A549 treated with CpdA at 1 μM for 4 hours (cell line): Measurements from ENCODE around the gene ELANE. TPM values are rescaled to one million over a fixed set of nuclear protein-coding genes. Genes with fewer than 3 reads are reported as not detected.

Experiments used
- total RNA-seq: library from RNA; stranded (reverse); fragments of 200-300 nt; extraction: Qiagen RNA extraction; gene quantifications from 5 replicates; pipeline ENCODE4 v1.2.3, GENCODE V29; 2022; ENCODE audit warnings: low read depth

ELANE gene
- not detected in 5 replicates for total RNA-seq

GRCh38 chr19:852136-853013, at the start of gene ELANE:
TSS of gene ELANE (plus strand) at chr19:852303. CDS start at chr19:852329, 26 bp downstream.

DNA sequence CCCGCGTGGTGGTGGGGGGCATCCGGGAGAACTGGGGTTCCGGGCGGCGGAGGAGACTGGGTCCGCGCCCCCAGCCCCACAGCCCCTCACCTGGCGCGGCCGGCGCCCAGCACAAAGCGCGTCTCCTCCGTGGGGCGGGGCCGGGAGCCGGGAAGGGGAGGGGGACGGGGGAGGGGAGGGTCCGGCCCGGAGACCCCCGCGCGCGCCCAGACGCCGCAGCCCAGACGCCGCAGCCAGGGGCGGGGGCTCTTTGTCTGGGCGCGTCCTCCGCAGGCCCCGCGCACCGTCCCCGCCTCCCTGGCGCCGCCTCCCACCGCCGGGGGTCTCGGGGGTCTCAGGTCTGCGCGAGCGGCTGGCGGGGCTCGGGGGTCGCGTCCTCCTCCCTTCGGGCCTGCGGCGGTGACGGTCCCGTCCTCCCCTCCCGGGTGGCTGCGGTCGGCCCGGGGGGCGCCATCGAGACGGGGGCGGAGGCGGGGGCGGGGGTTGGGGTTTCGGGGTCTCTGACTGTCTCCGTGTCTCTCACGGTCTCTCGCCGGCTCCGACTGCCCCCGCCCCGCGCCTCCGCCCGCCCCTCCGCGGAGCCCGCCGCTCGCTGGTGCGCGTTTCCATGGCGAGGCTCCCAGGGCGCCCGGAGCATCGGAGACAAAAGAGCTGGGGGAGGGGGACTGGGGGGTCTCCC, 30.1 kb upstream of the ELANE start, which contains the start of gene PLPPR3:
TSS of gene PLPPR3 (minus strand) at position 131 of the 679 bp plus-strand sequence. CDS start 396 bp downstream, outside the sequence.

DNA sequence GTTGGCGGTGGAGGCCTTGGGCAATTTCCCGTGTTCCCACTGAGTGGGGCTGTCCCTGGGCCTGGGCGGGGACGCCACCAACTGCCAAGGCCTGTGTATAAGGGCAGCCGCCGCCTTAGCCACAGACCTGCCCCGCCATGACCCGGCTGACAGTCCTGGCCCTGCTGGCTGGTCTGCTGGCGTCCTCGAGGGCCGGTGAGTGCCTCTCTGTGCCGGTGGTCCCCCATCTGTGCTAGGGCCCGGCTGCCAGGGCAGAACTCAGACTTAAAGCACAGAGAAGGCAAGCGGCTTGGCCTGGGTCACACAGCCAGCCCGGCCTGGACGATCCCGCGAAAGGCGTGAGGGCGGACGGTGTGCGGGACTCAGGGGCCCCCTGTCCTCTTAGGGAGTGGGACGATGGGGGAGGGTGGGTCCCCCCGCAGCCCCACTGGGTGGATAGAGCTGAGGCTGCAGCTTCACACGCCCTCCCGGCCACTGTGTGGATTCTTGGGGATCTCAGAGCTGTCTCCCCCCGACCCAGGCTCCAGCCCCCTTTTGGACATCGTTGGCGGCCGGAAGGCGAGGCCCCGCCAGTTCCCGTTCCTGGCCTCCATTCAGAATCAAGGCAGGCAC, 24.3 kb upstream of the ELANE start, which contains the start of gene AZU1:
TSS of gene AZU1 (plus strand) at position 128 of the 612 bp plus-strand sequence. CDS start at position 138, 10 bp downstream.

GRCh38 chr19:840519-841206, 11.4 kb upstream of the ELANE start, which contains the start of gene PRTN3:
TSS of gene PRTN3 (plus strand) at chr19:840999. CDS start at chr19:841009, 10 bp downstream.

GRCh38 chr19:858868-859843, 7.1 kb downstream of the ELANE start, which contains the start of gene CFD:
TSS of gene CFD (plus strand) at chr19:859664. CDS start at chr19:859690, 26 bp downstream.

DNA sequence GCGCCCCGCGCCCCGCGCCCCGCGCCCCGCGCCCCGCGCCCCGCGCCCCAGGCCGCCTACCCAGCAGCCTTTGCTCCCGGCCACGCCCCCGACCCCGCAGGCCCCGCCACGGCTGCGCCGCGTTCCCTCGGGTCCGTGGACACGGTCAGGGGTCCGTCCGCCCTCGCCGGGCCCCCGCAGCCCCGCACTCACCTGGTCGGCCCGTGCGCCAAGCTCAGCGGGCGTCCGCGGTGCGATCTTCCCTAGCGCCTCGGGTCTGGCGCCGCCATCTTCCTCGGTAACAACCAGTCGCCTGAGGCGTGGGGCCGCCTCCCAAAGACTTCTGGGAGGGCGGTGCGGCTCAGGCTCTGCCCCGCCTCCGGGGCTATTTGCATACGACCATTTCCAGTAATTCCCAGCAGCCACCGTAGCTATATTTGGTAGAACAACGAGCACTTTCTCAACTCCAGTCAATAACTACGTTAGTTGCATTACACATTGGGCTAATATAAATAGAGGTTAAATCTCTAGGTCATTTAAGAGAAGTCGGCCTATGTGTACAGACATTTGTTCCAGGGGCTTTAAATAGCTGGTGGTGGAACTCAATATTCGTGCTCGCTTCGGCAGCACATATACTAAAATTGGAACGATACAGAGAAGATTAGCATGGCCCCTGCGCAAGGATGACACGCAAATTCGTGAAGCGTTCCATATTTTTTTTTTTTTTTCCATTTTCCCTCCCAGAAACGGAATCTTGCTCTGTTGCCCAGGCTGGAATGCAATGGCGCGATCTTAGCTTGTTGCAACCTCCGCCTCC, 41.0 kb downstream of the ELANE start, which contains the start of the genes MED16 and RNU6-9:
TSS of gene MED16 (minus strand) at position 294 of the 796 bp plus-strand sequence. CDS start 2,056 bp downstream, outside the sequence.
TSS of gene RNU6-9 (plus strand) at position 591 of the 796 bp plus-strand sequence.

Other genes starting within 250 kb of the ELANE start
- gene POLRMT, start 218.8 kb upstream of the ELANE start, total RNA-seq, result 79.8 to 102 TPM (median 97.1 TPM) in 5 replicates
- gene FGF22, start 212.4 kb upstream of the ELANE start, total RNA-seq, result 0.58 to 1.1 TPM (median 0.88 TPM) in 5 replicates
- gene RNF126, start 189.1 kb upstream of the ELANE start, total RNA-seq, result 54.9 to 71.5 TPM (median 67.0 TPM) in 5 replicates
- gene FSTL3, start 175.9 kb upstream of the ELANE start, total RNA-seq, result 118 to 154 TPM (median 135 TPM) in 5 replicates
- 0.13 TPM in 1 of 5 replicates, not detected in the others for gene PRSS57, start 156.9 kb upstream of the ELANE start, total RNA-seq
- gene PALM, start 143.4 kb upstream of the ELANE start, total RNA-seq, result 10.0 to 17.7 TPM (median 15.2 TPM) in 5 replicates
- 75.0 to 98.0 TPM (median 94.7 TPM) in 5 replicates for gene MISP, start 101.2 kb upstream of the ELANE start, total RNA-seq
- gene PTBP1, start 54.9 kb upstream of the ELANE start, total RNA-seq, result 223 to 257 TPM (median 229 TPM) in 5 replicates
- 2.7 to 5.0 TPM (median 4.1 TPM) in 5 replicates for gene PLPPR3, start 30.3 kb upstream of the ELANE start, total RNA-seq
- gene AZU1, start 24.5 kb upstream of the ELANE start, total RNA-seq, result 0.08 to 0.21 TPM (median 0.19 TPM) in 4 of 5 replicates, not detected in the other
- gene PRTN3, start 11.3 kb upstream of the ELANE start, total RNA-seq, result 0.21 to 0.36 TPM (median 0.29 TPM) in 4 of 5 replicates, not detected in the other
- gene CFD, start 7.4 kb downstream of the ELANE start, total RNA-seq, result 8.5 to 21.1 TPM (median 18.0 TPM) in 5 replicates
- 11.0 to 24.5 TPM (median 19.4 TPM) in 5 replicates for gene MED16, start 40.9 kb downstream of the ELANE start, total RNA-seq
- not detected in 5 replicates for gene RNU6-9, start 41.2 kb downstream of the ELANE start, total RNA-seq
- gene R3HDM4, start 60.9 kb downstream of the ELANE start, total RNA-seq, result 26.7 to 41.0 TPM (median 37.5 TPM) in 5 replicates
- 0.38 to 0.48 TPM (median 0.46 TPM) in 4 of 5 replicates, not detected in the other for gene KISS1R, start 65.0 kb downstream of the ELANE start, total RNA-seq
- gene ARID3A, start 73.7 kb downstream of the ELANE start, total RNA-seq, result 2.9 to 5.8 TPM (median 5.2 TPM) in 5 replicates
- 40.6 to 72.1 TPM (median 63.9 TPM) in 5 replicates for gene WDR18, start 132.0 kb downstream of the ELANE start, total RNA-seq
- 1.3 to 3.1 TPM (median 2.6 TPM) in 5 replicates for gene GRIN3B, start 148.1 kb downstream of the ELANE start, total RNA-seq
- gene TMEM259, start 168.8 kb downstream of the ELANE start, total RNA-seq, result 72.1 to 118 TPM (median 104 TPM) in 5 replicates
- gene RNU6-2, start 169.2 kb downstream of the ELANE start, total RNA-seq, result not detected in 5 replicates
- 48.1 to 59.4 TPM (median 53.7 TPM) in 5 replicates for gene CNN2, start 174.3 kb downstream of the ELANE start, total RNA-seq
- gene ABCA7, start 187.8 kb downstream of the ELANE start, total RNA-seq, result 5.8 to 11.0 TPM (median 7.6 TPM) in 5 replicates
- 1.8 to 2.2 TPM (median 2.0 TPM) in 5 replicates for gene ARHGAP45, start 214.9 kb downstream of the ELANE start, total RNA-seq
- gene POLR2E, start 243.1 kb downstream of the ELANE start, total RNA-seq, result 175 to 251 TPM (median 234 TPM) in 5 replicates